HEK293 (cell line): ENCODE data around the gene KRTDAP.

Experiments used
- CTCF ChIA-PET: fragments of 350-600 bp; formaldehyde crosslinking; extraction: SDS; loops from one replicate; lab custom pipeline; 2021; ENCODE audit warnings: antibody characterized with exemption; lab: Yijun Ruan, JAX
- POLR2A ChIA-PET: fragments of 300-600 bp; formaldehyde crosslinking; extraction: SDS; loops from one replicate; lab custom pipeline; 2020; ENCODE audit warnings: antibody characterized with exemption, inconsistent platforms; lab: Yijun Ruan, JAX
- H3K27ac ChIP-seq: fragments of 200-500 bp; sonication (Bioruptor generic); 2 replicates; pipeline ENCODE4 v1.5.1; 2014; ENCODE audit warnings: low read depth, low read length, control low read depth, inconsistent platforms; ENCODE audit errors: extremely low read depth
- H3K36me3 ChIP-seq, 2 experiments: fragments of 200-500 bp in 1 of 2; sonication (Bioruptor generic) in 1 of 2; 1 replicate in 1 of 2; 2 replicates in 1 of 2; pipeline ENCODE4 v1.5.1; 2014 to 2017; ENCODE audit warnings: inconsistent platforms in 2 of 2, low read length in 2 of 2; ENCODE audit not compliant: control insufficient read depth in 2 of 2, insufficient read depth in 1 of 2
- H3K4me1 ChIP-seq: fragments of 200-500 bp; sonication (Bioruptor generic); 2 replicates; pipeline ENCODE4 v1.5.1; 2014; ENCODE audit warnings: mild to moderate bottlenecking, low read length, inconsistent platforms; ENCODE audit not compliant: control insufficient read depth, insufficient read depth
- H3K4me3 ChIP-seq: 2 replicates; pipeline ENCODE4 v1.5.1; 2011; ENCODE audit warnings: low read depth, mild to moderate bottlenecking, control low read depth, low read length, moderate library complexity
- H3K9me3 ChIP-seq: fragments of 200-500 bp; sonication (Bioruptor generic); 2 replicates; pipeline ENCODE4 v1.5.1; 2014; ENCODE audit warnings: low read depth, low read length, inconsistent platforms; ENCODE audit not compliant: control insufficient read depth, insufficient read depth
- BCL11A ChIP-seq: fragments of 450-650 bp; formaldehyde crosslinking; IDR thresholded peaks from 2 replicates; pipeline ENCODE4 v1.5.1; 2016; ENCODE audit warnings: low read depth, missing biosample characterization, missing genetic modification characterization
- BCL6B ChIP-seq: fragments of 450-650 bp; formaldehyde crosslinking; IDR thresholded peaks from 2 replicates; pipeline ENCODE4 v1.5.1; 2017; ENCODE audit warnings: missing biosample characterization, missing genetic modification characterization
- HOXC10 ChIP-seq: sonication (generic); formaldehyde crosslinking; IDR thresholded peaks from 2 replicates; pipeline ENCODE4 v1.8.1; 2023; ENCODE audit warnings: mild to moderate bottlenecking, missing genetic modification reagents
- OVOL3 ChIP-seq: fragments of 450-650 bp; formaldehyde crosslinking; IDR thresholded peaks from 2 replicates; pipeline ENCODE4 v1.5.1; 2016; ENCODE audit warnings: missing biosample characterization, missing genetic modification characterization
- SCRT2 ChIP-seq: fragments of 450-650 bp; formaldehyde crosslinking; IDR thresholded peaks from 2 replicates; pipeline ENCODE4 v1.5.1; 2016; ENCODE audit warnings: missing biosample characterization, missing genetic modification characterization
- TRIM28 ChIP-seq: IDR thresholded peaks from 2 replicates; pipeline ENCODE4 v1.6.1; 2011; ENCODE audit warnings: low read length, control low read depth, borderline replicate concordance
- ZBTB20 ChIP-seq: fragments of 450-650 bp; formaldehyde crosslinking; IDR thresholded peaks from 2 replicates; pipeline ENCODE4 v1.5.1; 2016; ENCODE audit warnings: missing biosample characterization, missing genetic modification characterization
- ZBTB8A ChIP-seq: fragments of 450-650 bp; formaldehyde crosslinking; IDR thresholded peaks from 2 replicates; pipeline ENCODE4 v1.5.1; 2016; ENCODE audit warnings: missing biosample characterization, missing genetic modification characterization
- ZFP37 ChIP-seq: fragments of 450-650 bp; formaldehyde crosslinking; IDR thresholded peaks from 2 replicates; pipeline ENCODE4 v1.5.1; 2016; ENCODE audit warnings: missing biosample characterization, missing genetic modification characterization
- ZFP69B ChIP-seq: fragments of 450-650 bp; formaldehyde crosslinking; IDR thresholded peaks from 2 replicates; pipeline ENCODE4 v1.5.1; 2016; ENCODE audit warnings: missing biosample characterization, missing genetic modification characterization
- ZNF121 ChIP-seq: fragments of 450-650 bp; formaldehyde crosslinking; IDR thresholded peaks from 2 replicates; pipeline ENCODE4 v1.5.1; 2016; ENCODE audit warnings: missing biosample characterization, missing genetic modification characterization
- ZNF24 ChIP-seq: fragments of 450-650 bp; formaldehyde crosslinking; IDR thresholded peaks from 2 replicates; pipeline ENCODE4 v1.5.1; 2016; ENCODE audit warnings: missing biosample characterization, missing genetic modification characterization
- ZNF362 ChIP-seq: fragments of 450-650 bp; formaldehyde crosslinking; IDR thresholded peaks from 2 replicates; pipeline ENCODE4 v1.5.1; 2016; ENCODE audit warnings: missing biosample characterization, missing genetic modification characterization
- ZNF549 ChIP-seq: fragments of 450-650 bp; IDR thresholded peaks from 2 replicates; pipeline ENCODE4 v1.5.1; 2018; ENCODE audit warnings: missing biosample characterization, missing genetic modification characterization, mild to moderate bottlenecking, inconsistent platforms, moderate library complexity
- ZNF664 ChIP-seq: fragments of 450-650 bp; formaldehyde crosslinking; IDR thresholded peaks from 2 replicates; pipeline ENCODE4 v1.5.1; 2016; ENCODE audit warnings: missing biosample characterization, missing genetic modification characterization
- ZNF692 ChIP-seq: fragments of 450-650 bp; formaldehyde crosslinking; IDR thresholded peaks from 2 replicates; pipeline ENCODE4 v1.5.1; 2016; ENCODE audit warnings: missing biosample characterization, missing genetic modification characterization
- ZNF830 ChIP-seq: fragments of 450-650 bp; IDR thresholded peaks from 2 replicates; pipeline ENCODE4 v1.5.0; 2018; ENCODE audit warnings: missing biosample characterization, missing genetic modification characterization, low read depth, mild to moderate bottlenecking, moderate library complexity

The KRTDAP gene

GRCh38 chr19:35484252-35485036, 5.8 kb downstream of the KRTDAP start:
- POLR2A ChIA-PET: no interaction called here
- TF ChIP-seq BCL6B (no peak), ZNF692 (0 out of 2 replicates have a peak, but pooled peaks have one; percentile 21), ZBTB20 (peak; percentile 57), ZFP69B (0 out of 2 replicates have a peak, but pooled peaks have one; percentile 41)
- CTCF ChIA-PET: interaction anchor here (0.6 to 5.4 kb wide), 6 partner anchors 11 to 131 kb away, joined by 3 to 34 read pairs (median 5); no protein-coding TSS in a partner anchor
- Histone ChIP-seq H3K9me3 (peaks cover 3% of the 10 kb centered on the region; the same call in 1 of the 2 replicates), H3K4me3 (no peak overlapping the region), H3K36me3 (no peaks in the 10 kb centered on the region; a peak in 1 of 3 replicates), H3K4me1 (peaks cover 8% of the 10 kb centered on the region), H3K27ac (no peak overlapping the region)

- TF ChIP-seq ZBTB8A (no peak), ZNF549 (tag by site-specific recombination) (no peak), ZNF24 (no peak), OVOL3 (tag by site-specific recombination) (no peak), ZFP37 (tag by site-specific recombination) (no peak), ZNF362 (tag by site-specific recombination) (no peak), ZNF121 (tag by site-specific recombination) (no peak), TRIM28 (no peak), HOXC10 (CRISPR knock-in tag) (no peak), ZNF664 (tag by site-specific recombination) (no peak), BCL11A (tag by site-specific recombination) (no peak), SCRT2 (no peak), ZNF830 (tag by site-specific recombination) (no peak)
- TF ChIP-seq, all 188 proteins: peak for 0
- no peak overlapping the region for H3K27ac ChIP-seq
- no peak overlapping the region for H3K4me3 ChIP-seq
- H3K9me3 ChIP-seq: peaks cover 3% of the 10 kb centered on the region; the same call in 1 of the 2 replicates
- peaks cover 20% of the 10 kb centered on the region for H3K4me1 ChIP-seq
- ChIA-PET CTCF (interaction anchor here (1.1 kb wide), 1 partner anchor 12 kb away, joined by 6 read pairs; no protein-coding TSS in a partner anchor), POLR2A (no interaction called here)
- no peaks in the 10 kb centered on the region; a peak in 1 of 3 replicates for H3K36me3 ChIP-seq
These were observed 7.2 kb downstream of the KRTDAP start for GRCh38 chr19:35483089-35483488.
